Measurements from ENCODE around the gene PPIF.

The PPIF gene

DNA sequence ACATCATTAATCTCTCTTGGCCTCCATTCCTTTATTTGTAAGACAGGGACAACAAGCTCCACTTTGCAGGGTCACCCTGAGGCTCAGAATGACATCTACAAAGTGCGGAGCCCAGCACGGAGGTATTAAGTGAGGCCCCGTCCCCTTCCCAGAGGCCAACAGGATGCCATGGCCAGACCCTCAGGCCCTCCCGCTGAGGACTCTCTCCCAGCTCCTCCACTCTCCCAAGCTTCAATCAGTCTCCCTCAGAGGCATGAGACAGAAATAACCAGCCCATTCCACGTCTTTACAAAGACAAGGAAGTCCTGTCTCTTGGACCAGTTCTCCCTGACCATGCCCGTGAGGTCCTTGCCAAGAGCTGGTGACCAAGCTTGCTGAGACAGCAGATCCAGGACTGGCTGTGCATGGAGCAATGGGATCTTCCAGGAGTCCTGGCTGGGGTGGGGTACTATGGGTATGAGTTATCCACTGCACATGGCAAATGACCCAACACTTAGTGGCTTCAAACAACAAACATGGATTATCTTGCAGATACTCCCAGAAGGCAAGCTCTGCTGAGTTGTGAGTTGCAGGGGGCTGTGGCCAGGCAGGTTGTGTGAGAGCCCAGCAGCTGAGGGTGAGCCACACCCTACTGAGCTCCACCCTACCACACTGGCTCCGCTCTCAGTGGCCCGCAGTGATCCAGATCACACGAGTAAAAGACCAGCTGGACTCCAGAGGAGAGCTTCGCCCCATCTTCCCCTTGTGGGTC, 4.3 kb upstream of the PPIF start:
- peaks cover 19% of the 10 kb centered on the region for H3K4me1 ChIP-seq (ENCODE audit: control insufficient read depth, insufficient read depth, low read length)
- H3K27ac ChIP-seq (ENCODE audit: low read length) = no peak overlapping the region
- H3K9me3 ChIP-seq (ENCODE audit: control insufficient read depth in 2 of 2, low read length in 2 of 2) = no peaks in the 10 kb centered on the region
- H3K9ac ChIP-seq (ENCODE audit: low read length in 2 of 2) = no peak overlapping the region
- no peaks in the 10 kb centered on the region for H3K36me3 ChIP-seq (ENCODE audit: control insufficient read depth in 2 of 2, insufficient read depth in 2 of 2, low read length in 2 of 2)
- H3K4me3 ChIP-seq (ENCODE audit: low read length in 2 of 2) = no peak overlapping the region
- H3K27me3 ChIP-seq (ENCODE audit: control insufficient read depth in 1 of 2, insufficient read depth in 2 of 2, low read length in 2 of 2) = no peaks in the 10 kb centered on the region

- no peaks in the 10 kb centered on the region for H3K27me3 ChIP-seq (ENCODE audit: control insufficient read depth in 1 of 2, insufficient read depth in 2 of 2, low read length in 2 of 2)
- H3K4me1 ChIP-seq (ENCODE audit: control insufficient read depth, insufficient read depth, low read length) = peaks cover 34% of the 10 kb centered on the region
- H3K36me3 ChIP-seq (ENCODE audit: control insufficient read depth in 2 of 2, insufficient read depth in 2 of 2, low read length in 2 of 2) = peaks cover 2 to 5% of the 10 kb centered on the region in 2 donors
- no peaks in the 10 kb centered on the region for H3K9me3 ChIP-seq (ENCODE audit: control insufficient read depth in 2 of 2, low read length in 2 of 2)
- H3K4me3 ChIP-seq (ENCODE audit: low read length in 2 of 2) = no peak overlapping the region
- H3K27ac ChIP-seq (ENCODE audit: low read length) = no peak overlapping the region
- no peak overlapping the region for H3K9ac ChIP-seq (ENCODE audit: low read length in 2 of 2)
These were observed 2.6 kb upstream of the PPIF start for GRCh38 chr10:79344502-79345195.

GRCh38 chr10:79345241-79346011, 1.8 kb upstream of the PPIF start:
- Histone ChIP-seq H3K27ac (ENCODE audit: low read length) (no peak overlapping the region), H3K4me1 (ENCODE audit: control insufficient read depth, insufficient read depth, low read length) (peaks cover 34% of the 10 kb centered on the region), H3K9me3 (ENCODE audit: control insufficient read depth in 2 of 2, low read length in 2 of 2) (no peaks in the 10 kb centered on the region), H3K27me3 (ENCODE audit: control insufficient read depth in 1 of 2, insufficient read depth in 2 of 2, low read length in 2 of 2) (no peaks in the 10 kb centered on the region), H3K4me3 (ENCODE audit: low read length in 2 of 2) (no peak overlapping the region), H3K9ac (ENCODE audit: low read length in 2 of 2) (peak overlapping the region in 1 of 2 donors; percentile 2), H3K36me3 (ENCODE audit: control insufficient read depth in 2 of 2, insufficient read depth in 2 of 2, low read length in 2 of 2) (peaks cover 9 to 12% of the 10 kb centered on the region in 2 donors)

DNA sequence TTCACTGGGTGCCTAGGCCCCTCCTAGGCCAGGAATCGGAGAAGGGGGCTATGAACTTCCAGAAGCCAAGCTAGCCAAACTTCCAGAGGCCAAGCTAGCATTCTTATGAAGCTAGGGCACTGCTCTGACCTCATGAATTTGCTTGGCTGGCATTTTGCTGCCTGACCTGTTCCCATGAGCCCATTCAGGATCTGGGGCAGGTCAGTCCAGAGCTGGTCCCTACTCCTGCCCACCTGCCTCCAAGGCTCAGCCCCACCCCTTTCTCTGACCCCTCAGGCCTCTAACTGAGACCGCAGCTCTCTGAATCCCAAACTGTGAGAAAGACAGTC, 1.3 kb upstream of the PPIF start:
- Histone ChIP-seq H3K27me3 (ENCODE audit: control insufficient read depth in 1 of 2, insufficient read depth in 2 of 2, low read length in 2 of 2) (no peaks in the 10 kb centered on the region), H3K4me3 (ENCODE audit: low read length in 2 of 2) (no peak overlapping the region), H3K36me3 (ENCODE audit: control insufficient read depth in 2 of 2, insufficient read depth in 2 of 2, low read length in 2 of 2) (peaks cover 14 to 18% of the 10 kb centered on the region in 2 donors), H3K27ac (ENCODE audit: low read length) (no peak overlapping the region), H3K9ac (ENCODE audit: low read length in 2 of 2) (peak overlapping the region in 1 of 2 donors; percentile 2), H3K4me1 (ENCODE audit: control insufficient read depth, insufficient read depth, low read length) (peaks cover 34% of the 10 kb centered on the region), H3K9me3 (ENCODE audit: control insufficient read depth in 2 of 2, low read length in 2 of 2) (no peaks in the 10 kb centered on the region)

GRCh38 chr10:79346388-79347225, 662 bp upstream of the PPIF start:
- H3K27me3 ChIP-seq (ENCODE audit: control insufficient read depth in 1 of 2, insufficient read depth in 2 of 2, low read length in 2 of 2) = no peaks in the 10 kb centered on the region
- H3K27ac ChIP-seq (ENCODE audit: low read length) = peak overlapping the region; percentile 71
- peaks cover 34% of the 10 kb centered on the region for H3K4me1 ChIP-seq (ENCODE audit: control insufficient read depth, insufficient read depth, low read length)
- peak overlapping the region; percentile 40 to 62 for H3K9ac ChIP-seq (ENCODE audit: low read length in 2 of 2)
- H3K9me3 ChIP-seq (ENCODE audit: control insufficient read depth in 2 of 2, low read length in 2 of 2) = no peaks in the 10 kb centered on the region
- peak overlapping the region; percentile 44 to 84 for H3K4me3 ChIP-seq (ENCODE audit: low read length in 2 of 2)
- peaks cover 20 to 21% of the 10 kb centered on the region in 2 donors for H3K36me3 ChIP-seq (ENCODE audit: control insufficient read depth in 2 of 2, insufficient read depth in 2 of 2, low read length in 2 of 2)

DNA sequence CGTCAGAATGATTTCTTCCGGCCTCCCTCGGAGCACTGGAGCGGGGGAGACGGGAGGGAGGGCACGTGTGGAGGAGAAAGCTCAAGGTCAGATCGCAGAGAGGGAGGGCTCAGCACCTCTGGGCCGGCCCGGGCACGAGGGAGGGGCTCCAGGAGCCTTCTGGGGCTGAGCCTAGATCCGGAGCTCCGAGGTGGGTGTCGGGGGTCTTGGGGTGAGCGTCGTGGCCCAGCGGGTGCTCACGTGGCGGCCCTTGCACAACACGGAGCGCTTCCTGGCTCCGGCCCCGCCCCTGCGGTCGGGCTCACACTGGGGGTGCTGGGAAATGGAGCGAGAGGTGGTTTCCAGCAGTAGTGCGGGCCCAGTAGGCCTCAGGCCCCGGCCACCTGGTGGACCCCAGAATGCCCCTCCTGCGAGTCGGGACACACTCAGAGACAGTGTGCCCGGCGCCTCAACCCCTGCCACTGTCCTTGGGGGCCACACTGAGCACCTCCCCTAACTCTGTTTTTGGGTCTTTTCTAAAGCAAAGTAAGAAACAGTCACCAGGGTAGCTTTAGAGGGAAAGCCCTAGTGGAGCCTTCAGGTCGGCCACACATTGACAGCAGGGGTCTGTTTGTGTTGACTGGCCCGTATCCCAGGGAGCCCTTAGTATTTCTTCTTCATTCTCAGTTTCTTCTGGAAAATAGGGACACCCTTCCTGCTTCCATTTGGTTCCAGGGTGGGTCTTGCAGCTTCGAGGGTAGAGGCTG, 798 bp downstream of the PPIF start:
- H3K36me3 ChIP-seq (ENCODE audit: control insufficient read depth in 2 of 2, insufficient read depth in 2 of 2, low read length in 2 of 2) = peaks cover 32 to 33% of the 10 kb centered on the region in 2 donors
- no peaks in the 10 kb centered on the region for H3K27me3 ChIP-seq (ENCODE audit: control insufficient read depth in 1 of 2, insufficient read depth in 2 of 2, low read length in 2 of 2)
- no peaks in the 10 kb centered on the region for H3K9me3 ChIP-seq (ENCODE audit: control insufficient read depth in 2 of 2, low read length in 2 of 2)
- H3K9ac ChIP-seq (ENCODE audit: low read length in 2 of 2) = peak overlapping the region; percentile 80 to 84
- peak overlapping the region; percentile 71 for H3K27ac ChIP-seq (ENCODE audit: low read length)
- peaks cover 29% of the 10 kb centered on the region for H3K4me1 ChIP-seq (ENCODE audit: control insufficient read depth, insufficient read depth, low read length)
- peak overlapping the region; percentile 66 to 84 for H3K4me3 ChIP-seq (ENCODE audit: low read length in 2 of 2)

- no peaks in the 10 kb centered on the region for H3K27me3 ChIP-seq (ENCODE audit: control insufficient read depth in 1 of 2, insufficient read depth in 2 of 2, low read length in 2 of 2)
- peak overlapping the region; percentile 80 to 84 for H3K9ac ChIP-seq (ENCODE audit: low read length in 2 of 2)
- peak overlapping the region; percentile 71 for H3K27ac ChIP-seq (ENCODE audit: low read length)
These were observed 1.3 kb downstream of the PPIF start for GRCh38 chr10:79348640-79348988.

DNA sequence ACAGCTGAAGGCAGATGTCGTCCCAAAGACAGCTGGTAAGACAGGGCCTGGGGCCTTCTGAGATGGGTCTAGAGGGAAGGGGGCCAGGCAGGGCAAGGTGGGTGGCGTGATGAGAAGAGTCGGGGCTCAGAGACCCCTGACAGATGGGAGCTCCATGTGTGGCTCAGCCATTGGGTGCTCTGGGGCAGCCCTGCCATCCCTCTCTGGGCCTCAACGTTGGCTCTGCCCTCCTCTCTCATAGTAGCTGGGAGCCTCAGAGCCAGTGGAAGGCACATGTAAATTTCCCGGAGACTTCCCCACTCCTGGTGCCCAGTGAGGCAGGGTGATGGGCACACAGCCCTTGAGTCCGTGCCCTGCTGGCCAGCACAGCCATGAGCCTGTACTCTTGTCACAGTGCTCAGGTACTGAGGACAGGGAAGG, 1.8 kb downstream of the PPIF start:
- H3K9me3 ChIP-seq (ENCODE audit: control insufficient read depth in 2 of 2, low read length in 2 of 2) = no peaks in the 10 kb centered on the region
- peak overlapping the region in 1 of 2 donors; percentile 84 for H3K4me3 ChIP-seq (ENCODE audit: low read length in 2 of 2)
- H3K4me1 ChIP-seq (ENCODE audit: control insufficient read depth, insufficient read depth, low read length) = peaks cover 29% of the 10 kb centered on the region
- H3K9ac ChIP-seq (ENCODE audit: low read length in 2 of 2) = peak overlapping the region; percentile 42 to 84
- peaks cover 42 to 43% of the 10 kb centered on the region in 2 donors for H3K36me3 ChIP-seq (ENCODE audit: control insufficient read depth in 2 of 2, insufficient read depth in 2 of 2, low read length in 2 of 2)
- no peak overlapping the region for H3K27ac ChIP-seq (ENCODE audit: low read length)
- no peaks in the 10 kb centered on the region for H3K27me3 ChIP-seq (ENCODE audit: control insufficient read depth in 1 of 2, insufficient read depth in 2 of 2, low read length in 2 of 2)

More at GRCh38 chr10:79348640-79348988, 1.3 kb downstream of the PPIF start:
- peaks cover 29% of the 10 kb centered on the region for H3K4me1 ChIP-seq (ENCODE audit: control insufficient read depth, insufficient read depth, low read length)
- peak overlapping the region; percentile 66 to 84 for H3K4me3 ChIP-seq (ENCODE audit: low read length in 2 of 2)
- peaks cover 37 to 39% of the 10 kb centered on the region in 2 donors for H3K36me3 ChIP-seq (ENCODE audit: control insufficient read depth in 2 of 2, insufficient read depth in 2 of 2, low read length in 2 of 2)
- no peaks in the 10 kb centered on the region for H3K9me3 ChIP-seq (ENCODE audit: control insufficient read depth in 2 of 2, low read length in 2 of 2)

GRCh38 chr10:79349766-79350406, 2.6 kb downstream of the PPIF start:
- Histone ChIP-seq H3K27ac (ENCODE audit: low read length) (no peak overlapping the region), H3K36me3 (ENCODE audit: control insufficient read depth in 2 of 2, insufficient read depth in 2 of 2, low read length in 2 of 2) (peaks cover 47 to 50% of the 10 kb centered on the region in 2 donors)

More at GRCh38 chr10:79349766-79350406, 2.6 kb downstream of the PPIF start:
- Histone ChIP-seq H3K9ac (ENCODE audit: low read length in 2 of 2) (no peak overlapping the region), H3K4me3 (ENCODE audit: low read length in 2 of 2) (no peak overlapping the region), H3K9me3 (ENCODE audit: control insufficient read depth in 2 of 2, low read length in 2 of 2) (no peaks in the 10 kb centered on the region), H3K4me1 (ENCODE audit: control insufficient read depth, insufficient read depth, low read length) (peaks cover 29% of the 10 kb centered on the region), H3K27me3 (ENCODE audit: control insufficient read depth in 1 of 2, insufficient read depth in 2 of 2, low read length in 2 of 2) (no peaks in the 10 kb centered on the region)
